GM12874 (cell line): Measurements from ENCODE around the gene CLEC4G.

ENCODE experiments used
- CTCF ChIP-seq: IDR thresholded peaks from 2 replicates; pipeline ENCODE4 v1.5.1; 2011; ENCODE audit warnings: low read depth, mild to moderate bottlenecking, control low read depth, low read length, moderate library complexity; ENCODE audit not compliant: insufficient read depth

CLEC4G gene

GRCh38 chr19:7738023-7738422, 6.1 kb upstream of the CLEC4G start:
- TF ChIP-seq CTCF, result no peak

DNA sequence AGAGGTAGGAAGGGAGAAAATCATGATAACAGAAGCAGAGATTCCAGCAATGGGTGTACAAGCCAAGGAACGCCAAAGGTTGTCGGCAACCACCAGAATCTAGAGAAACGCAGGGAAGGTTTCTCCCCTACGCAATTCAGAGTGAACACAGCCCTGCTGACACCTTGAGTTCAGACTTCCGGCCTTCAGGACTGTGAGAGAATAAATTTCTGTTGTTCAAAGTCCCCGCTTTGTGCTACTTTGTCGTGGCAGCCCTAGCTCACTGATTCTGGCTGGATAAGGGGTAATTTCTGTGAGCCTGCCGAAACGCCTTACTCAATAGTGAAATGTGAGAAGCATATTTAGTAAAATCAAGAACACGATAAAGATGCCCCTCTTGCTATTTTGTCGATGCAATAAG, 5.3 kb upstream of the CLEC4G start:
- TF ChIP-seq CTCF, result no peak

- no peak for TF ChIP-seq CTCF
These were observed 4.2 kb upstream of the CLEC4G start for GRCh38 chr19:7736148-7736547.

- TF ChIP-seq CTCF, result no peak
These were observed 2.6 kb upstream of the CLEC4G start for GRCh38 chr19:7734220-7735203.

DNA sequence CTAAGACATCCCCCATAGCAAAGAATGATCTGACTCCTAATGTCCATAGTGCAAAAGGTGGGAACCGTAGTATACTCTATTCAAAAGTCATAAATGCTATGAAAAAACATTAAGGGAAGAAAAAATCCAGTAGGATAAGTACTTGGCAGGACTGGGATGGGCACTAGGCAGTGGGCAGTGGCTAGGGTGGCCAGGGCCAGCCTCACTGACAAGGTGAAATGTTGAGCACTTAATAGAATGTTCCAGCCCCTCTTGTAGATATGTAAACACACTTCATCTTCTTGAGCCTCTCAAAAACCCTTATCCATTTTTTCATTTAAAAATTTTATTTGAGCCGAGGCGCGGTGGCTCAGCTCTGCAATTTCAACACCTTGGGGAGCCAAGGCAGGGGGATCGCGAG, 1.5 kb upstream of the CLEC4G start:
- no peak for TF ChIP-seq CTCF

DNA sequence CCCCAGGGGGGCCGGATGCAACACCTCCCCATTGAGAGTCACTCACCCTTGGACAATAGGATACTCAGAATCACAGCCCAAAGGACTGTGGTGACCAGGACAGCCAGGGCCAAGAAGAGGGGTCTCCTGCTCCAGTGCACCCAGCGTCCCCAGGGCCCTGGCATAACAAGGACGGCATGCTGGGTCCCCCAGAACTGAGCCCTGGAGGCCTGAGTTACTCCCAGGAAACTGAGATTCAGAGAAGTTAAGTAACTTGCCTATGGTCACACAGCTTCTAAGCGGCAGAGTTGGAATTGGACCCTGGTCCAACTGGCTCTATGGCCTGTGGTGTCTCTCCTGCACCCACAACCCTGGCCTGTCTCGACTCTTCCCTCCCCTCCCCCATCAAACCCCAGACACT, 295 bp downstream of the CLEC4G start:
- TF ChIP-seq CTCF, result no peak

DNA sequence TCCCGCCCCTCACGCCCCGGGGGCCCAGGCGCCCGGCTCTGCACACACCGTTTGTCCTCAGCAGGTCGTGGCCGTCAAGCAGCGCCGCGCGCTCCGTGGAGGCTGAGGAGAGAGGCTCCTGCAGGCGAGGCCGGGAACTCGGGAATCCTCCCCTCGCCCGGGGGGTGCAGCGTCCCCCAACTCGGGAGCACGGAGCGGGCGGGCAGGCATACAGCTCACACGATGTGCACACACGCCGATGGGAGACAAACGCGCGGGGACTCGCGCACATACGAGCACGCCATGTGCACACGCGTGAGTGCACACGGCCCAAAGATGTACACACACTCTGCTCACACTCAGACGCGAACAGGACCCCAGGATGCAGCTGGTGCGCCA, 703 bp downstream of the CLEC4G start:
- TF ChIP-seq CTCF, result no peak
